Measurements from ENCODE around the gene CCDC43. TPM values are rescaled to one million over a fixed set of nuclear protein-coding genes. Genes with fewer than 3 reads are reported as not detected.
"Not testable (repeated sequence)": the region's sequence is repeated elsewhere in the genome, so short reads cannot be mapped to it uniquely, and the experiment has no call there.

The CCDC43 gene
- polyA plus RNA-seq, 4 donors = 30.4 to 37.4 (median 33.4) TPM

DNA sequence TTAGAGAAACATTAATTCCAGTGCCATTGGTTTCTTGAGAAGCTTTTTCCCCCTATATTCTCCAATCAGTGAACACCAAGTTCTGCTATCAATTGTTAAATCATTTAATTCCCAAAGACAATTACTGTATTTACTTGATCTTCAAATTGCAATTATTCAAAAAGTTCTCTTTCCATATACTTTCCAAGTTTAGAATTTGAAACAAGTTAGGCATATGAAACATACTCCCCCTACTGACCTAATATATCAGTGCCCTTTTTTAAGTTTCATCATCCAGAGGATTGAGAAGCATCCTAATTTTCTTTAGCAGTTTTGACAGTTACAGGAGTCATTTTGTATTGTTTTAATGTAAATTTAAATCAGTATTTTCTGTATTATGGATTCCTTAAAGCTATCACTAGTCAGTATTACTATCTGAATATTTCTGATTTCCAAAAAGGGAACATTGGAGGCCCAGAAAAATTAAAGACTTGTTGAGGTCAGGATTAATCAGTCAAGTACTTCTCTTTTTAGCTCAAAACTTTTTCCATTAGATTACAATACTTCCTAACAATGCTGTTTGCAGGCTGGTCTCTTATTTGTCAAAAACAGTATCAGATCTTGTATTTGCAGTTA lies 17.0 kb downstream of the CCDC43 start:
- no peak for DNase-seq (ENCODE audit: low read depth in 4 of 4, low spot score in 2 of 4)

DNA sequence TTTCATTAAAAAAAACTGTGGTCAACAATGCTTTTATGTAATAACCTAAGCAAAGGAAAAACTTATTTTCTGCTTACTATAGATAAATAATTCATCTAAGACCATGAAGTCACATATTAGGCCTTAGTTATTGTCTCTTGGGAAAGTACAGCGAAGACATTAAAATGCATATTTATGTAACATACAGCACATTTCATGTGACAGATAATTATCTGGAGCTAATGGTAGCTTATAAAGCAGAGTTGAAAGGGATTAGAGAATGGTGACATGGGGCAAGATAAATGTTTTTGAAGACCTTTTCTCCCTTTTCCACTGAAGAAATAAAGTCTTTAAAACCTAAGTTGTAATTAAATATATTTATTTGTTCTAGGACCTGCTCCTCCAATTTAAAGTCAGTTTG lies 23.6 kb downstream of the CCDC43 start:
- no peak for DNase-seq (ENCODE audit: low read depth in 4 of 4, low spot score in 2 of 4)

DNA sequence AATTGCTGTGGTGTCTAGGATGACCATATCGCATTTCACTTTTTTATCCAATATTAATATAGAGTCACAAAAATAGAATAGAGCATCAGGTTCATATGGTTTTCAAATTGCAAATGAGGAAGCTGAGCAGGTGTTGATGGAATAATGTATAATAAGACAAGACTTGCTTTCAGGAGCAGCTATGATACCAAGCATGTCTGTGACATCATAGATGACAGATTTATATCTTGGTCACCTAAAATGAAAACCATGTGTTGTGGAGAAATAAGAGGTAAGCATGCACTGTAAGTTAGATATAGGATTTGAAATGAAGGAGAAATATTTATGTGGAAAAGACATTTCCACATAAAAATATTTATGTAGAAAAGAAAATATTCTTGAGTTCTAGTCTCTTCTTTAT lies 24.7 kb downstream of the CCDC43 start:
- DNase-seq (ENCODE audit: low read depth in 4 of 4, low spot score in 2 of 4) = no peak

DNA sequence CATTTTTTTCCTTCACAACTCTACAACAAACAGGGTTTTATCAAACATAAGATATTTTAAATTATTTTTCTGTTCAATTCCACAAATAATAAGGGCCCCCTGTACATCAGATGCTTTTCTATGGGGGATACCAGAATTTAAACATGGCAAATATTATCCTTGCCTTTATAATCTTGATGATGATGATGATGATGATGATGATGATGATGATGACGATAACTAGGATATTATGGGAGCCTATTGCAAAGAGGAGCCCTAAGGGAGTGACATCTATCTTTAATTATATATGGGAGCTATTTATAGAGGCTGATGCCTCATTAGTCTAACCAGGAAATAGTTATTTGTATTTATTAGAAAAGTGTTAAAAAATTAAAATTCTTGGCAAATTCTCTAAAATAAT lies 26.5 kb downstream of the CCDC43 start:
- DNase-seq (ENCODE audit: low read depth in 4 of 4, low spot score in 2 of 4) = no peak

DNA sequence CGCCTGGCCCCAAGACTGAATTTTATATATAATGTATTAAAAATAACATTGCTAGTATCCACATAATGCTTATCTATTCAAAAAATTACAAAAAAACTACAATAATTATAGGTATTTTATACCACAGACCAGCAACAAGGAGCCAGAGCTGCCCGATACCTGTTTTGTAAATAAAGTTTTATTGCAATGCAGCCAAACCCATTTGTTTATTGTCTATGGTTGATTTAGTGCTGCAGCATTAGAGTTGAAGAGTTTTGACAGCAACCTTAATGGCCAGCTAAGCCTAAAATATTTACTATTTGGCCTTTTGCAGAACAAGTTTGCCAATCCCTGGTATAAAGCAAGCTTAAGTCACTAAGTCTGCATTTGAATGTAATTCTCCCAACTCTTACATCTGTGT lies 27.7 kb downstream of the CCDC43 start:
- no peak for DNase-seq (ENCODE audit: low read depth in 4 of 4, low spot score in 2 of 4)

DNA sequence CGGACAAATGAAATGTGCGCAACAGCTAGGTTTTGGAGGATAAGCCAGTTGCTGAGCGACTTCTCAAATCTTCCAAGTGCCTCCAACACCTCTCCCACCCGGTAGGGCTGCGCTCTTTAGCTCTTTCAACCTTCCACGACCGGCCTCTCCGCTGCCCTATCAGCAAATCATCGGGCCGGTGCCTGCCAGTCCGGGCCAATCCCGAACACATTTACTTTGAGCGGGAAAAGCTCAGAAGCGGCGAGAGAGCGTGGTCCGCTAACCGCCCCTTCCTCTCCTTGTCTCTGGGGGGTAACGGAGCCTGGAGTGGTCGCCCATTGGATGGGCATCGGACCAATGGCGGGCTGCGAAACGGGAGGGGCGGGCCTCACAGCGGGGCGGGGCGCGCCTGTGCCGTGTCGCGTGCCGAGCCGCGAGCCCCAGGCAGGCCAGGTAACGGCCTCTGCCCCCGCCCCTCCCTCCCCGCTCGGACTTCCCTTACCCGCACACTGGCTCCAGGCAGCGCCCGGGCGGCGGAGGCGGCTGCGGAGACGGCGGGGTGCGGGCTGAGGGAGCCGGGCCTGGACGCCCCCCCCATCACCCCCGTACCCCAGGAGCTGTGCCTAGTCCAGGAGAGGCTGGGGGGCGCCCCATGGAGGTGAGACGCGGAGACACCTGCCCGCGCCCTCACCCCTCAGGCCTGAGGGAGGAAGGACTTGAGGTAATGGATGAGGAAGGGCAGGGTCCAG lies 33.4 kb downstream of the CCDC43 start, which contains the start of gene MEIOC:
Gene MEIOC (plus strand): TSS at position 486 of the 728 bp plus-strand sequence. CDS start 146 bp downstream, at position 632.
- DNase-seq (ENCODE audit: low read depth in 4 of 4, low spot score in 2 of 4) = no peak

DNA sequence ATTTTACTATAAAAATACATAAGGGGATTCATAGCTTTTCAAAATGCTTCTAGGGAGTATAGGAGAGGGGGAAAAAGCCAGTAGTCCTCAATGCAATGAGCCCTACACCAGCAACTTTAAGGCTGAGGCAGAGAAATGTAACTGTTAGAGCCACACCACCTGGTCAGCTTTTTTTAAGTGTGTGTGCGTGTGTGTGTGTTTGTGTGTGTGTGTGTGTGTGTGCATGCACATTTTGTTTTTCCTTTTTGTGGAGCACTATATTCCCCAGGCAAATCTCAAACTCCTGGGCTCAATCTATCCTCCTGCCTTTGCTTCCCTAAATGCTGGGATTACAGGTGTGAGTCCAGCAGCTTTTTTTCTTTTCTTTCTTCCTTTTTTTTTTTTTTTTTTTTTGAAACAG lies 35.6 kb downstream of the CCDC43 start:
- no peak for DNase-seq (ENCODE audit: low read depth in 4 of 4, low spot score in 2 of 4)

DNA sequence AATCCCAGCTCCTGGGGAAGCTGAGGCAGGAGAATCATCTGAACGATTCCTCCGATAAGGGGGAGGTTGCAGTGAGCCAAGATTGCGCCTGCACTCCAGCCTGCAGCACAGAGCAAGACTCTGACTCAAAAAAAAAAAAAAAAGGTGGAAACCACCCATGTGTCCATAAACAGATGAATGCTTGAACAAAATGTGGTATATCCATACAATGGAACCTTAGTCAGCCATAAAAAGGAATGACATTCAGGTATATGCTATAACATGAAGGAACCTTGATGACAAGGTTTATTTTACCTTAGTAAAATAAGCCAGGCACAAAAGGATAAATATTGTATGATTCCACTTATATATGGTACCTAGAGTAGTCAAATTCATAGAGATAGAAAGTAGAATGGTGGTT lies 36.2 kb downstream of the CCDC43 start:
- DNase-seq (ENCODE audit: low read depth in 4 of 4, low spot score in 2 of 4) = no peak

DNA sequence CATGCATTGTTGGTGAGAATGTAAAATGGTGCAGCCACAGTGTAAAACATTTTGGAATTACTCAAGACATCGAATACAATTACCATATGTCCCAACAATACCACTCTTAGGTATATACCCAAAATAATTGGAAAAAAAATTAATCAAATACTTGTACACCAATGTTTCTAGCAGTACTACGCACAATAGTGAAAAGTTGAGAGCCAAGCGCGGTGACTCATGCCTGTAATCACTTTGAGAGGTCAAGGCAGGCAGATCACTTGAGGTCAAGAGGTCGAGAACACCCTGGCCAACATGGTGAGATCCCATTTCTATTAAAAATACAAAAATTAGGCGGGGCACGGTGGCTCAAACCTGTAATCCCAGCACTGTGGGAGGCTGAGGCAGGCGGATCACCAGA lies 36.8 kb downstream of the CCDC43 start:
- no peak for DNase-seq (ENCODE audit: low read depth in 4 of 4, low spot score in 2 of 4)

DNA sequence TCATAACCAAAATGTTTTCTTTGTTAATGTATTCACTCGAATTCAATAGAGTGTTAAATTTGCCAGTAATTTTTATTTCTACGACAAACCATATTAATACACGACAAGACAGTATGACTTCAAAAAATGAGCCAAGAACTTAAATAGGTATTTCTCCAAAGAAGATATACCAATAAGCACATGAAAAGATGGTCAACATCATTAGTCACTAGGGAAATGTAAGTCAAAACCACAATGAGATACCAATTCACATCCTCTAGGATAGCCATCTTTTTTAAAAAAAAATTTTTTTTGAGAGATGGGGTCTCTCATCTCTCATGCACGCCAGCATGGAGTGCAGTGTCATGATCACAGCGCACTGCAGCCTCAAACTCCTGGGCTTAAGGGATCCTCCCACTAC lies 38.3 kb downstream of the CCDC43 start:
- DNase-seq (ENCODE audit: low read depth in 4 of 4, low spot score in 2 of 4) = no peak

DNA sequence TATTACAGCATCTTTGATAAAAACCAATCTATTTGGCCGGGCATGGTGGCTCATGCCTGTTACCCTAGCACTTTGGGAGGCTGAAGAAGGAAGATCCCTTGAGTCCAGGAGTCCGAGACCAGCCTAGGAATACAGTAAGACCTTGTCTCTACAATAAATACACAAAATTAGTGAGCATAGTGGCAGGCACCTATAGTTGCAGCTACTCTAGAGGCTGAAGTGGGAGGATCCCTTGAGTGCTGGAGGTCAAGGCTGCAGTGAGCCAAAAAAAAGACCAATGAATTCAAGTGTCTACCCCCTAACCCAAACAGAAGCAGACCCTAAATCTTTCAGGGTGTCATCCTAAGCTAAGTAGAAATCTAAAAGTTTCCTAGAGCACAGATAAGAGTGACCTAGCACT lies 40.6 kb downstream of the CCDC43 start:
- no peak for DNase-seq (ENCODE audit: low read depth in 4 of 4, low spot score in 2 of 4)

DNA sequence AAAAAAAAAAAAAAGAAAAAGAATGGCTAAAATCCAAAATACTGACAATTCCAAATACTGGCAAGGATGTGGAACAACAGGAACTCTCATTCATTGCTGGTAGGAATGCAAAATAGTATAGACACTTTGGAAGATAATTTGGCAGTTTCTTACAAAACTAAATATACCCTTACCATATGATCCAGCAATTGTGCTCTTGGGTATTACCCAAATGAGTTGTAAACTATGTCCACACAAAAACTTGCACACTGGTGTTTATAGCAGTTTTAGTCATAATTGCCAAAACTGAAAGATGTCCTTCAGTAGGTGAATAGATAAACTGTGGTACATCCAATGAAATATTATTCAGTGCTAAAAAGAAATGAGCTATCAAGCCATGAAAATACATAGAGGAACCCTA lies 41.8 kb downstream of the CCDC43 start:
- no peak for DNase-seq (ENCODE audit: low read depth in 4 of 4, low spot score in 2 of 4)

DNA sequence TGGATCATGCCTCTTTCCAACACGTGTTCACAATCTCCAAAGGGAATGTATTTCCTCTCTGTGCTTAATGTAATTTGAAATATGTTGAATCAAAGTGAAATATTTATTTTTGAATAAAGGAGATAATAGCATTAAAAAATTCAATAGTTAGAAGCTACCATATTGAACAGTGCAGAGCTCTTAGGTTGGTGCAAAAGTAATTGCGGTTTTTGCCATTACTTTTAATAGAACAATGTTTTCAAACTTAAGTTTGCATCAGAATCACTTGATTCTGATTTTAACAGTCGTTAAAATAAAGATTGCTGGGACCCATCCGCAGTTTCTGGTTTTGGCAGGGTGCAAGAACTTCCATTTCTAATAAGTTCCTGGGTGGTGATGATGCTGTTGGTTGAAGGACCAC lies 43.3 kb downstream of the CCDC43 start:
- no peak for DNase-seq (ENCODE audit: low read depth in 4 of 4, low spot score in 2 of 4)

DNA sequence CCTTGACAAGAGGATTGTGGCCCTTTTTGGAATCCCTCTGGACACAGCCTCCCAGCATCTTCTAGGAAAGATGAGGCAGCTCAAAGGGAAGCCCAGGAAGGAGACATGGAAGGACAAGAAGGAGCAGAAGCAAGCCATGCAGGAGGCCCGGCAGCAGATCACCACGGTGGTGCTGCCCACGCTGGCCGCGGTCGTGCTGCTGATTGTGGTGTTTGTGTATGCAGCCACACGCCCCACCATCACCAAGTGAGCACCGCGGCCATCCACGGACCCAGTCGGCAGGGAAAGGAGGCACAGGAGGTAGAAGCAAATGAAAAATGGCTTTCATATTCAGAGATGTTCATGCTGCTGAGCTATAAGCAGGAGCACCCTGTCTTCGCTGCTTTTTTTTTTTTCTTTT lies 44.2 kb downstream of the CCDC43 start:
- no peak for DNase-seq (ENCODE audit: low read depth in 4 of 4, low spot score in 2 of 4)

DNA sequence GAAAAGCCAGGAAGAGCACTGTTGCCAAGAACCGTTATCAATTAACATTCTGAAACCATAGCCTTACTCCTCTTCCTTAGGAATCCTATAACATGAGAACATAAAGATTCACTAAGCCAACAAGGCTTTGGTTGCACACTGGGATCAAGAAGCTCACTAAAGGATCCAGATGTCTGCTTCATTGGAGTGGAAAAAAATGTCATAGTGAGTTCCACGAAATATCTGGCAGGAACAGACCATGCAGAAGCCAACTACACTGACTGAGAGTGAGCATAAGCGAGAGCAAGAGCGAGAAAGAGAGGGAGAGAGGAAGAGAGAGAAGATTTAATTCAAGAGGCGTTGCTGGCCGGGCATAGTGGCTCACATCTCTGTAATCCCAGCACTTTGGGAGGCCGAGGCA lies 46.7 kb downstream of the CCDC43 start:
- DNase-seq (ENCODE audit: low read depth in 4 of 4, low spot score in 2 of 4) = no peak

DNA sequence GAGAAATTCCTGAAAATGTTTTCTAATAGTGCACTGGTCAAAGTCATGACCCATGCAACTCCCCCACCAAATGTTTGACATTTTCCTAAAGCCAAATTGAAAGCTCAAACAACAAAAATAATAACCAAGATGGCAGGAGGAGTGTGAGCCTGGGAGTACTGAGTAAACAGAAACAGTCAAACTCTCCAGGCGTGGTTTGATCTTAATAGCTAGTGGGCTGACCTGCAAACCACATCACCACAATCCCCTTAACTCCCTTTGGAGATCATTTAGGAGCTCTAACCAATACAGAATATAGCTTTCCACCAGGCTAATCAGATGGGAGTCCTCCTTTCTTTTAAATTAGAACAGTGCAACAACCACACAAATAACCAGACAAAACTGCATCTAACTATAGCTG lies 52.5 kb downstream of the CCDC43 start:
- DNase-seq (ENCODE audit: low read depth in 4 of 4, low spot score in 2 of 4) = no peak

DNA sequence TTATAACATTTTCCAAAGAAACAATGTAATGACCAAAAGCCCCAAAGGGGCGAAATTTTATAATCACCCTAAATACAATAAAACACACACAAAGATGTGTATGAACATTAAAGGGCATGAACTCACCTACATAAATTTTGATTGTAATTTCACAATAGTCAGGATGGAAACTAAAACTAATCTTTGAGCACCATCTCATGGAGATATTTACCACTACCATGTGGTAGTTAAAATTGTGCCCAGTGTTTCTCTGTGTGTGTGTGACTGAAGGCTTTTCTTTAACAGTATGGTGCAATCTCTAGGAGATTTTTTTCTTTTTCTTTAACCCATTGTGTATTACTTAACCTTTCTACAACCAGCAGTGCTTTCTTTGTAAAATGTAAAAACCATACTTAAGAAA lies 53.0 kb downstream of the CCDC43 start:
- no peak for DNase-seq (ENCODE audit: low read depth in 4 of 4, low spot score in 2 of 4)

DNA sequence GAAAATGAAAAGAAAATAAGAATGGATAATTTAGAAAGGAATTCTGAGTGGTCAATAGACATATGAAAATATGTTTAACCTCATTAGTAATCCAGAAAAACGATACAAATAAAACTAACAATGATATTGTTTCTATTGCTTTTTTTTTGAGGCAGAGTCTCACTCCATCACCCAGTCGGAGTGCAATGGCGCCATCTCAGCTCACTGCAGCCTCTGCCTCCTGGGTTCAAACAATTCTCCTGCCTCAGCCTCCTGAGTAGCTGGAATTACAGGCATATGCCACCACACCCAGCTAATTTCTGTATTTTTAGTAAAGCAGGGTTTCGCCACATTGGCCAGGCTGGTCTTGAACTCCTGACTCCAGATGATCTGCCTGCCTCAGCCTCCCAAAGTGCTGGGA lies 55.2 kb downstream of the CCDC43 start:
- DNase-seq (ENCODE audit: low read depth in 4 of 4, low spot score in 2 of 4) = not testable (repeated sequence)

DNA sequence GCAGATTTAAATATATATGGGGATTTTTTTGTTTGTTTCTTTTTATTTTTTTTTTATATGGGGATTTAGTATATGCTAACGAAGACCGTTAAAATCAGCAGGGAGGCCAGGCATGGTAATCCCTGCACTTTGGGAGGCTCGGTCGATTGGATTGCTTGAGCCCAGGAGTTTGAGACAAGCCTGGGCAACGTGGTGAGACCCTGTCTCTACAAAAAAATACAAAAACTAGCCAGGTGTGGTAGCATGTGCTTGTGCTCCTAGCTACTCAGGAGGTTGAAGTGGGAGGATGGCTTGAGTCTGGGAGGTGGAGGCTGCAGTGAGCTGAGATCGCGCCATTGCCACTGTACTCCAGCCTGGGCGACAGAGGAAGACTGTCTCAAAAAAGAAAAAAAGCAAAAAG lies 55.6 kb downstream of the CCDC43 start:
- no peak for DNase-seq (ENCODE audit: low read depth in 4 of 4, low spot score in 2 of 4)

DNA sequence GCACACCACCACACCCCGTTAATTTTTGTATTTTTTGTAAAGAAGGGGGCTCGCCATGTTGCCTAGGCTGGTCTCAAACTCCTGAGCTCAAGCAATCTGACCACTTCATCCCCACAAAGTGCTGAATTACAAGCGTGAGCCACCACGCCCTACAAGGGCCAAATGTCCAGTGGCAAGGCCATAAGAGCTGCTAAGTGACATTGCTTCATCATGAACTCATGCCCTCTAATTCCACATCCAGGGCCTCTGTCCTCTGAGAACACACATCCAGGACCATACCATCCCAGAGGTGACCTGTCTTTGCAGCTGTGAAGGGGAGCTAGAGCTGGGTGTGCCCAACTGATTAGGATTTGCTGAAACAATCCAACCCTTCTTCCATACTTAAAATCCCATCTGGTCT lies 58.9 kb downstream of the CCDC43 start:
- no peak for DNase-seq (ENCODE audit: low read depth in 4 of 4, low spot score in 2 of 4)

DNA sequence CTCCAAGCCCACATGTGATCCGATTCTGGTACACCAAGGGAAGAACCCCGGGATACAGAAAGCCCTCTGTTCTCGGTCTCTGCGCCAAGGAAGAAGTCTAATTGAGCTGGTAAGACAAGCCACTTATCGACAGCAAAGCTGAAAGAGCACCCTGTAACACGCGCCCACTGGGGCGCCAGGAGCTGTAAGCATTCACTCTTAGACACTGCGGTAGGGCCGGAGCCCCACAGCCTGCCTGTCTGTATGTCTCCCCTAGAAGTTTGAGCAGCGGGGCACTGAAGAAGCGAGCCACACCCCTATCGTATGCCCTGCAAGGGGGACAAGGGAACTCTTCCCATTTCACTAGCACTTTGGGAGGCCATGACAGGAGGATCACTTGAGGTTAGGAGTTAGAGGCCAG lies 60.3 kb downstream of the CCDC43 start:
- DNase-seq (ENCODE audit: low read depth in 4 of 4, low spot score in 2 of 4) = no peak

Measured in left renal cortex interstitium (tissue), 4 donors.